D341Med (cell line): ENCODE results near the gene CCL25.

Experiments
- DNase-seq: peaks from one replicate; pipeline ENCODE4 v3.0.0; 2012; ENCODE audit warnings: low spot score

Gene CCL25

GRCh38 chr19:8109890-8110662, 57.5 kb downstream of the CCL25 start:
- DNase-seq, result no peak

- no peak for DNase-seq
Observed at GRCh38 chr19:8110931-8111330, 58.4 kb downstream of the CCL25 start.

- no peak for DNase-seq
Observed at GRCh38 chr19:8111376-8111775, 58.8 kb downstream of the CCL25 start.
